GM19351 (cell line): Measurements from ENCODE around the gene UNKL.
A peak's percentile ranks its signal among the peaks of the same experiment; 100 is the strongest.

Experiments
- ATAC-seq: cut with Tn5 transposase; IDR thresholded peaks from one replicate; pipeline ENCODE4 v1.9.1; 2021; ENCODE audit warnings: mild to moderate bottlenecking, moderate library complexity; ENCODE audit not compliant: unreplicated experiment

Gene UNKL

DNA sequence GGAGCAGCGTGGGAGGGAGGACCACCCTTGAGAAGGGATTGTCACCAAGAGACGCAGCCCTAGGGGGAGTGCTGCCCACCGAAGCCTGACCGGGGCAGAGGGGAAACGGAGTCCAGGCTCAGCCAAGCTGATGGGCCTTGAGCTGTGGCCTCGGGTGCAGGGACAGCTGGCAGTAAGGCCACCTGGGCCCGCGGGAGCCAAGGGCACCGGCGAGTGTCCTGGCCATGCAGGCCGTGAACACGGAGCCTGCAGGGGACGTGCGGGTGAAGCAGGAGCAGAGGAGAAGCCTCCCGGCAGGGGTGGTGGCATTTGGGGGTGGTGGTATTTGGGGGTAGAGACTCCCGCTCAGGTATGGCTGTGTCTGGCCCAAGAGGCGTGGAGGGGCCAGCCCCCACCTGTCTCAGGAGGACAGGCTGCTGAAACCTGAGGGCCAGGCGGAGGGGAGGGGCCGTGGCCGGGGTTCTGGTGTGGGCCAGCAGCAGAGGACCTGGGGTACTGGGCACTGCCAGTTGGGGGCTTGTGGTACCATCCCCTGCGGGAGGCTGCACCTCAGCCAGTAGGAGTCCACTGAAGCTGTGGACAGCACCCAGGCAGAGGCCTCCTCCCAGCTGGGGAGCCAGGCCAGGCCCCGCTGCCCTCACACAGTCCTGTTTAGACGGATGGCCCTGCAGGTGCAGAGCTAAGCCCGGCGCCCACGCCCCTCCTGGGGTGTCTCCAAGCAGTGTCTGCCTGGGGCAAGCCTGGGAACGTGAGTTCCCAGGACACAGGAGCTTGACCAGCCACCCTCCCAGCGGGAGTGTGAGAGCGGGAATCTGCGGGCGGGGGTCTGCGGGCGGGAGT is 58.2 kb downstream of the UNKL start:
- ATAC-seq: no peak

DNA sequence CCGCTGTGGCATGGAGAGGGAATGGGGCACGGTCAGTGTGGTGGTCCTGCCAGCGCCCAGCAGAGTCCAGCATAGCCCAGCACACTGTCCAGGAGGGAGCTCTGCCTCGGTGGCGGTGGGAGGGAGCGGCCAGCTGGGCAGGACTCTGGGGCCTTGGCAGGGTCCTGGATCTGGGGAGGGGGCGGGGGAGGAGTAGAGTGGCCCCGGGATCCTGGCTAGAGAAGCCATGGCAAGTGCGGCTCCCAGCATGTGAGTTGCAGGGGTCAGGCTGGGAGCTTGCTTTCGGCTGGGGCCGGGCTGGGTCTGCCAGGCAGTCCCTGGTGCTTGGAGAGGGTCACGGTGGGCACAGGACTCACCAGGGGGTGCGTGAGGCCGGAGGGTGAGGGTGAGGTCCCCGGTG is 58.9 kb downstream of the UNKL start:
- ATAC-seq: no peak

DNA sequence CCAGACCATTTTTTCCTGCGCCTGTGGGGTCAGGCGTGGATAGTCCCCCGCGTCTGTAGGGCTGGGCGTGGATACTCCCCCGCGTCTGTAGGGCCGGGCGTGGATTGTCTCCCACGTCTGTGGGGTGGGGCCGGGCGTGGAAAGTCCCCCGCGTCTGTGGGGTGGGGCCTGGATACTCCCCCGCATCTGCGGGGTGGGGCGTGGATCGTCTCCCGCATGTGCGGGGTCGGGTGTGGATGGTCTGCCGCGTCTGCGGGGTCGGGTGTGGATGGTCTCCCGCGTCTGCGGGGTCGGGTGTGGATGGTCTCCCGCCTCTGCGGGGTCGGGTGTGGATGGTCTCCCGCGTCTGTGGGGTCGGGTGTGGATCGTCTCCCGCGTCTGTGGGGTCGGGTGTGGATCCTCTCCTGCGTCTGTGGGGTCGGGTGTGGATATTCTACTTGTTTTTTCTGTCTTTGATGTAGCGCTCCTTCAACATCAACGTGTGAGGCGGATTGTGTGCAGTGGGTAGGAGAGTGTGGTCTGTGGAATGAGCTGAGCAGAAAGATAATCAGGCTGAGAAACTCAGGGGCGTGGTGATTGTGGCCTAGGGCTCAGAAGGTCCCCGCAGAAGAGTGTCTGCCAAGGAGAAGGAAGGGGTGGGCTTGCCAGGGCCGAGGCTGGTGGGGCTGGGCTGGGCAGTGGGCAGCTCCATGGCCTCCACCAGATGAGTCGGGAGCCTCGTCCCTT is 59.5 kb downstream of the UNKL start:
- ATAC-seq: no peak

DNA sequence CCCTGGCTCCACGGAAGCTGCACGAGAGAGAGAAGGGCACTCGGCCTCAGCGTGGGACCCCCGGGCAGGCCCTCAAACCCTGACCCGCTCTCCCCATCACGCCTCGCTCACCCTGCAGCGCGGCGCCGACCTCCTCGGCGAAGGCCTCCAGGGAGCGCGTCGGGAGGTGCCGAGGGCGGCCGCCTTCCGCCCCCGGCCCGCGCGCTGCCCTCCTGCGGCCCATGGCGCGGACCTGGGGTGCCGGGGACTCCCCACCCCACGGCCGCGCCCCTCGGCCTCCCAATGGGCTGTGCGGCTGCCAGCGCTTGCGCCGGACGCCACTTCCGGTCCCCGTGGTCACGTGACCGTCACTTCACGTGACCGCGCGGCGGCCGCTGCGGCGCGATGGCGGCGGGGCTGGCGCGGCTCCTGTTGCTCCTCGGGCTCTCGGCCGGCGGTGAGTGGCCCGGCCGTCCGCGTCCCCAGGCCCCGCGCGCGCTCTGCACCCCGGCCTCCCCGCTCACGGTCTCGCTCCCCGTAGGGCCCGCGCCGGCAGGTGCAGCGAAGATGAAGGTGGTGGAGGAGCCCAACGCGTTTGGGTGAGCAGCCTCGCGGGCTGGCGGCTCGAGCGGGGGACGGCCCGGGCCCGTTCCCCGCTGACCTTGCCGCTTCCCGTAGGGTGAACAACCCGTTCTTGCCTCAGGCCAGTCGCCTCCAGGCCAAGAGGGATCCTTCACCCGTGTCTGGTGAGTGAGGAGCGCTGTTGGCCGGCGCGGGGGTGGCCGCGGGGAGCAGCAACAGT is 62.7 kb downstream of the UNKL start, which contains the start of the genes GNPTG and TSR3:
Gene GNPTG, plus strand, starts transcription at position 350 of the 781 bp plus-strand sequence. Its CDS starts 35 bp downstream, at position 385.
Gene TSR3, minus strand, starts transcription at position 297 of the 781 bp plus-strand sequence. Its CDS starts 74 bp downstream, at position 223.
- peak; percentile 84 for ATAC-seq

DNA sequence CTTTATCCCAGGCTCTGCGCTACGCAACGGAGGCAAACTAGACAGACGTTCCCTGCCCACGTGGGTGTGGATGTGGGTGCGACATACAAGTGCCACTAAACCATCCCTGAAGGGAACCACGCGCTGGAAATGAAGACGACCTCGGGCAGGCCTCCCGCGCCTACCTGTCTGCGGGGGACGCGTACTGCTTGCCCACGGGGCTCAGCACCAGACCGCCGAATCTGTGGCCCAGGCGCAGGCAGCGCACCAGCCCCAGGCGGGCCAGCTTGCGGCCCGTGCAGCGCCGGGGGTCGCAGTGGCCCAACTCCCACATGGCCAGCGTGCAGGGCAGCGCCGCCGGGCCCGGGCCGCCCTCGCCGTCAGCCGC is 63.3 kb downstream of the UNKL start:
- peak; percentile 15 for ATAC-seq

DNA sequence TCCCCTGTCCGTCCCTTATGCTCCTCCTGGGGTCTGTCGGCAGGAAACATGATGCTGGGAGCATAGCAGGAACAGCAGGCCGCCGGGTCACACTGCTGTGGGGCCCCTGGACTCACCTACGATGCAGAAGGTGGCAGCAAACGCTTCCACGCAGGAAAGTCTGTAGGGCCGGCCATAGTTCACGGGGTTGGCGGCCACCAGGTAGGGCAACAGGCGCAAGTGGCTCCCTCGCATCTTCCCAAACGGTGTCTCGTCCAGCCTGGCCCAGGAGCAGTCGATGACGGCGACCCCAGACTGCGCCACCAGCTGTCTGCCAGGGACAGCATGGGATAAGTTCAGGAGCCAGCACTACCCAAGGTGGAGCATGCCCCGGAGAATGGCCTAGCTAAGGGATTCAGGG is 63.8 kb downstream of the UNKL start:
- no peak for ATAC-seq

DNA sequence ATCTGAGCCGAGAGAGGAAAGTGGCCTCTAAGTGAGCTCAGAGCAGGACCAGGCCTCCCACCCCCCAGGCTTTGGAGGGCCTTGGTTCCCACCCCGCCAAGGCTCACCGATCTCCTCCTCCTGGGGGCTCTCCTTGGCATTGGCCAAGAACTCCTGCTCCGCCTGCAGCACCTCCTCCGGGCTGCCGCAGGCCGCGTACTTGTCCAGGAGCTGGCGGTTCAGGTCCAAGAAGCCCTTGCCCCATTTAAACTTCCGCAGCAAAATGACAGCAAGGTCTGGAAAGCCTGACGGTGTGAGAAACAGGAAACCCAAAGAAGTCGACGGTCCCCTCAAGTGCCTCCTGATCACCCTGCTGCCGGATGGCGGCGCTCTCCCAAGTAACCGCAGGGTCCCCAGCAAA is 64.6 kb downstream of the UNKL start:
- ATAC-seq: no peak

DNA sequence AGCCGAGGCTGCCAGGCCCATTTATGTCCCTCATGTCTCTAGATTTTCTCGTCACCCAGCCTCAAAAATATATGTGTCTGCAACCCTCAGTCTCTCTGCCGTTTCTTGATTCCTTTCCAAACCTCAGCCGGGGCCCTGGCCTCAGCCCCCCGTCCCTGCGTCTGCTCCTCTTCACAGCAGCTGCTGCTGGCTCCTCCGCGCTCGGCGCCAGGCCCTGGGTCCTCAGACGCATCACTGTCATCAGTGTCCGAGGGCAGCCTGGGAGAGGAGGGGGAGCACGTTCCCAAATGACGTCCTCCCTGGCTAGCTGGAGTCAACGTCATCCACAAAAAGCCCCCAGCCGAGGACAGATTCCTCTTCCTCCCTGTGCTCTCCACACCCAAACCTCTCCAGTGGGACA is 65.2 kb downstream of the UNKL start:
- no peak for ATAC-seq

DNA sequence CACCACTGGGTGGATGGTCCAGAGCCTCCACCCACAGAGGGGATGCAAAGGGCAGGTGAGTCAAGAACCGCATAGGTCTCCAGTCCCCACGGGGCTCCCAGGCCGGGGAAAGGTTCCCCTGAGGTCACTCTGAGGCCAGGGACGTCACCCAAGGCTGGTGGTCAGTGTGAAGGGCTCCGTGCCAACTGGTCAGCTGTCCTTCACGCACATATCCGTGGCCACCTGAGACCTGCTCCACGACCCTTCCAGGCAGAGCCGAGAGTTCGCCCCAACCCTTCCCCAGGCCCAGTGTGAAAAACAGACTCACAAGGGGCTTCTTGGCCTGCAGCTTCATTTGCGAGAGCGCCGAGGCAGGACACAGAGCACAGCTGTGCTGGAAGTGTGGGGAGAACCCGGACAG is 65.6 kb downstream of the UNKL start:
- ATAC-seq: no peak

DNA sequence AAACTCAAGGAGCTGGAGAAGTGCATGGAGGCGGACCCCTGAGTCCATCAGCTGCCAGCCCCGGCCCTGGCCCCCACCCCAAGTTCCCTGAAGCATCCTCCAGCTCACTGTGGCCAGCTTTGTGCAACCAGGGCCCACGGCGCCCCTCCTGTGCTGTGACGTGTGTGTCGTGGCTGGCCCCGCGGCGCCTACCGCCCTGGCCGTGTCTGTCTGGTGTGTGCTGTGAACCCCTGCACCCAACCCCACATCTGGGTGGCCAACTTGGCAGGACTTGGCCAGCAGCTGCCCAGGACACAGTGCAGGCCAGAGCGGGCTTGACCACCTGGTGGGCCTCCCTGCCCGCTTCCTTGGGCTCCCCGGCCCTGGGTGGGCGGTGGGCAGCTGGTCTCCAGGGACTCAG is 66.1 kb downstream of the UNKL start:
- ATAC-seq: no peak

DNA sequence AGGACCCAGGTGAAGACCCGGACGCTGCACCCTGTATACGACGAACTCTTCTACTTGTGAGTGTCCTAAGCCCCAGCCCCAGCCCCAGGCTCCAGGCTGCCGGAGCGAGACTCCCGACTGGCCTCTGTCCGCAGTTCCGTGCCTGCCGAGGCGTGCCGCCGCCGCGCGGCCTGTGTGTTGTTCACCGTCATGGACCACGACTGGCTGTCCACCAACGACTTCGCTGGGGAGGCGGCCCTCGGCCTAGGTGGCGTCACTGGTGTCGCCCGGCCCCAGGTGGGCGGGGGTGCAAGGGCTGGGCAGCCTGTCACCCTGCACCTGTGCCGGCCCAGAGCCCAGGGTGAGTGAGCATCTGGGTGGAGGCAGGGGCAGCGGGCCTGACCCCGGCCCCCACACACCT is 66.5 kb downstream of the UNKL start:
- no peak for ATAC-seq

DNA sequence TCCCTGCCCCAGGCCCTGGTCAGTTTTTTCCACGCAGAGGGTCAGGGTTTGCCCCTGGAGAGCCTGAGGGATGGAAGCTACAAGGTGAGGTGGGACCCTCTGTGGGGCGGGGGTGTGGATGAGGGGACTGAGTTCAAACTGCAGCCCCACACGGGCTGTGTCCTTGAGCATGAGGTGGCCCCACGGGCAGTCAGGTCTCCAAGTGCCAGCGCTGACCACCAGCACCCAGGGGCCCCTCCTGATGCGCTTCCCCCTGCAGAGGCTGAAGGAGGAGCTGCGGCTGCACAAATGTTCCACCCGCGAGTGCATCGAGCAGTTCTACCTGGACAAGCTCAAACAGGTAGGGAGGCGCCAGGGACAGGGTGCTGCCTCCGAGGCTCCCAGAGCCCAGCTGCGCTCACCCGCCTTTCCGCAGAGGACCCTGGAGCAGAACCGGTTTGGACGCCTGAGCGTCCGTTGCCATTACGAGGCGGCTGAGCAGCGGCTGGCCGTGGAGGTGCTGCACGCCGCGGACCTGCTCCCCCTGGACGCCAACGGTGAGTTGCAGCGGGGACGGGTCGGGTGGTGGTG is 67.1 kb downstream of the UNKL start:
- no peak for ATAC-seq

DNA sequence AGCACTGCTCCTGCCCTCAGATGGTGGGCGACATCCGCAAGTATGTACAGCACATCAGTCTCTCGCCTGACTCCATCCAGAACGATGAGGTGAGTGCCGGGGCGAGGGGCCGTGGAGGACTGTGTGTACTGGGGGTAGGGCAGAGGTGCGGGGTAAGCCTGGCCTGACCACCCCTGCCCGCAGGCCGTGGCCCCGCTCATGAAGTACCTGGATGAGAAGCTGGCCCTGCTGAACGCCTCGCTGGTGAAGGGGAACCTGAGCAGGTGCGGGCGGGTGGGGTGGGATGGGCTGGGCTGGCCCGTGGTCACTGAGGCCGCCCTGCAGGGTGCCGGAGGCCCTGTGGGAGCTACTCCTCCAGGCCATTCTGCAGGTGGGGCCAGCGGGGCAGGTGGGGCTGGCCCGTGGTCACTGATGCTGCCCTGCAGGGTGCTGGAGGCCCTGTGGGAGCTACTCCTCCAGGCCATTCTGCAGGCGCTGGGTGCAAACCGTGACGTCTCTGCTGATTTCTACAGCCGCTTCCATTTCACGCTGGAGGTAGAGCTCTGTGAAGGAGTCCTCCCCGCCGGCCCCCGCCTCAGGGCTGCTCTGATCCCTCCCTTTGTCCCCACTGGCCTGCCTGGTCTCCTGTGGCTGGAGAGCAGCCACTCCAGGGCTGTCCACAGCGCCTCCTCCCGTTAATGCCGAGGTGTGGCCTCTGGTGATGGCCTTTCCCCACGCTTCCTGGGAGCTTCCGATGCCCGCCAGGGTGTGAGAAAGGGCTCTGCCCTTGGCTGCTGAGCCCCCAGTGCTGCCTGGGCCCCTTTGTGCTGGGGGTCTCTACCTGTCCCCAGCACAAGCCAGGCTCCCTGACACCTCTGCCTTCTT is 67.8 kb downstream of the UNKL start:
- no peak for ATAC-seq

DNA sequence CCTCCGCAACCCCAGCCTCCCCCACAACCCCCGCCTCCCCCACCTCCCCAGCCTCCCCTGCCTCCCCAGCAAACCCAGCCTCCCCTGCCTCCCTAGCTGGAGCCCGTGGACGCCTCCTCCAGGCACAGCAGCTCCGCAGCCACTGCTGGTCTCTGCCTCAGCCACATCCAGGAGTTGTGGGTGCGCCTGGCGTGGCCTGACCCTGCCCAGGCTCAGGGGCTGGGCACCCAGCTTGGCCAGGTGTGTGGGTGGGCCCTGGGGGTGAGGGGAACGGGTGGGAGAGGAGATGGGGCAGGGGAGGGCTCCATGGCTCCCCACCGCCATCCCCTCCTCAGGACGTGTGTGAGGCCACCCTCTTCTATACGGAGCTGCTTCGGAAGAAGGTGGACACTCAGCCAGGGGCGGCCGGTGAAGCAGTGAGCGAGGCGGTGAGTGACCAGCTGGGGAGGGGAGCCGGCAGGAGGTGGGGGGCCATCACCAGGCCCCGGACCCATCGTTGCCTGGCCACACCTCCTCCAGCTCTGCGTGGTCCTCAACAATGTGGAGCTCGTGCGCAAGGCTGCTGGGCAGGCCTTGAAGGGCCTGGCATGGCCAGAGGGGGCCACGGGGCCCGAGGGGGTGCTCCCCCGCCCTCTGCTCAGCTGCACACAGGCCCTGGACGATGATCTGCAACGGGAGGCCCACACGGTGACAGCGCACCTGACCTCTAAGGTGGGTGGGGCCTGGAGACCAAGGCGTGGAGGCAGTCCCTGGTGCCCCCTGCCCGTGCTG is 68.7 kb downstream of the UNKL start:
- no peak for ATAC-seq

DNA sequence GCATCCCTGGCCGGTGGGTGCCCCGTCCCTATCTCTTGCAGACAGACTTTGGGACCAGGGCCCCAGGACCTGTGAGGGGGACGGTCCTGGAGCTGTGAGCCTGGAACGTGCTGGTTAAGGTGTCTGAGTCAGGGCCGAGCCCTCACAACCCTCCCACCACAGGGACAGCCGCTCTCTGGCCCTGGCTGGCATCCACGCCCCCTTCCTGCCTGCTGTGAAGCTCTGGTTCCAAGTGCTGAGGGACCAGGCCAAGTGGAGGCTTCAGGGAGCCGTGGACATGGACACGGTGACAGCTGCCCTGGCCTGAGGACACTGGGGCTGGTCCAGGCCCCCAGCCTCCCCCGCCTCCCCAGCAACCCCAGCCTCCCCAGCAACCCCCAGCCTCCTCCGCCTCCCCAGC is 69.4 kb downstream of the UNKL start:
- ATAC-seq: no peak

DNA sequence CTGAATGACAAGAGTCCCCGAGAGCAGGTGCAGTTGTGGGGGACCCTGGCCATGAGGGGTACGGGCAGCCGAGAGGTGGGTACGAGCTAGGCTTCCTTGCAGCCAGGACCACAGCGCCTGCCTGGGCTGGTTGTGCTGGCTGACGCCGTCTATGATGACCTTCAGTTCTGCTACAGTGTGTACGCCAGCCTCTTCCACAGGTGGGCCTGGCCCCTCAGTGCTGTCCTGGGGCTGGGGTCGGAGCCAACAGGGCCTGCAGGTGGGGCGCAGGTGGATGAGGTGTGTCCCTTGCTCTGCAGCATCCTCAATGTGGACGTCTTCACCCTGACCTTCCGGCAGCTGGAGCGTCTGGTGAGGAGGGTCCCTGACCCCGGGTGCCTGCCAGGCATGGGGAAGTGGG is 70.0 kb downstream of the UNKL start:
- no peak for ATAC-seq

DNA sequence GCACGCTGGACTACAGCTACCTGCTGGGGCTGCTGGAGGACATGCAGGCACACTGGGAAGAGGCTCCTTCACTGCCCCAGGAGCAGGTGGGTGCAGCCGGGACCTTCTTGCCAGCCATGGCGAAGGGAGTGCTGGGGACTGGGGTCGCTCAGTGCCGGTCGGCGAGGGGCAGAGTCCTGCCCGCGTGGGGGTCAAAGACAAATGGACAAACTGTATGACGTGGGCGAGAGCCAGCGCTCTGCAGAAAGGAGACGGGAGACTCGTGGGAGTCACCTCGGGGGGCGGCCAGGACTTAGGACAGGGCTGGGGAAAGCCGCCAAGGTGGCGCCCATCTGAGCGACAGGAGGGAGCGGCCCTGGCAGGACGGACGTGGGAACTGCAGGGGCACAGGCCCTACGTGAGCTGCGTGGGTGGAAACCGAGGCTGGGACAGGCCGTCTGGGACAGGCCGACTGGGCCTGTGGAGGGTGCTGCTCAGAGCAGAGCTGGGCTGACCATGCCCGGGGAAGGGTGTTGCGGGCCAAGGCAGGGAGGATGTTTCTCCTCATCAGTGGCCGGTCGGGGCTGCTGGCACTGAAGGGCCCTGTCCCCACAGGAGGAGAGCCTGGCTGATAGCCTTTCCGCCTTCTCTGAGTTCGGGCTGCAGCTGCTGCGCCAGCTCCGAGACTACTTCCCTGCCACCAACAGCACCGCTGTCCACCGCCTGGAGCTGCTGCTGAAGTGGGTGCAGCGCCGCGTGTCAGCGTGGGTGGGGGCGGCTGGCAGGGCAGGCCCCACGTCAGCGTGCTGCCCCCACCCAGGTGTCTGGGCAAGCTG is 70.9 kb downstream of the UNKL start:
- ATAC-seq: no peak
